Measurements from ENCODE around the gene FARSA. TPM values are rescaled to one million over a fixed set of nuclear protein-coding genes. Genes with fewer than 3 reads are reported as not detected.

FARSA gene
- total RNA-seq, 4 donors from 2014 or later, result 4.6 to 47.8 (median 20.5) TPM

GRCh38 chr19:12873891-12874745 lies 59.4 kb downstream of the FARSA start:
- Histone ChIP-seq H3K4me3 (no peak overlapping the region), H3K36me3 (no peaks in the 10 kb centered on the region), H3K9me3 (no peaks in the 10 kb centered on the region), H3K27me3 (no peaks in the 10 kb centered on the region), H3K27ac (no peak overlapping the region), H3K4me1 (no peaks in the 10 kb centered on the region)
- no peak for DNase-seq
- intact Hi-C loops (cut with DNase I; ENCODE audit: low total_unique reads), result no loop called here
- TF ChIP-seq, protein P1, sequence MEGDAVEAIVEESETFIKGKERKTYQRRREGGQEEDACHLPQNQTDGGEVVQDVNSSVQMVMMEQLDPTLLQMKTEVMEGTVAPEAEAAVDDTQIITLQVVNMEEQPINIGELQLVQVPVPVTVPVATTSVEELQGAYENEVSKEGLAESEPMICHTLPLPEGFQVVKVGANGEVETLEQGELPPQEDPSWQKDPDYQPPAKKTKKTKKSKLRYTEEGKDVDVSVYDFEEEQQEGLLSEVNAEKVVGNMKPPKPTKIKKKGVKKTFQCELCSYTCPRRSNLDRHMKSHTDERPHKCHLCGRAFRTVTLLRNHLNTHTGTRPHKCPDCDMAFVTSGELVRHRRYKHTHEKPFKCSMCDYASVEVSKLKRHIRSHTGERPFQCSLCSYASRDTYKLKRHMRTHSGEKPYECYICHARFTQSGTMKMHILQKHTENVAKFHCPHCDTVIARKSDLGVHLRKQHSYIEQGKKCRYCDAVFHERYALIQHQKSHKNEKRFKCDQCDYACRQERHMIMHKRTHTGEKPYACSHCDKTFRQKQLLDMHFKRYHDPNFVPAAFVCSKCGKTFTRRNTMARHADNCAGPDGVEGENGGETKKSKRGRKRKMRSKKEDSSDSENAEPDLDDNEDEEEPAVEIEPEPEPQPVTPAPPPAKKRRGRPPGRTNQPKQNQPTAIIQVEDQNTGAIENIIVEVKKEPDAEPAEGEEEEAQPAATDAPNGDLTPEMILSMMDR (IDR thresholded peaks at IDR 0.05), result no peak
- no peak for TF ChIP-seq POLR2A (IDR thresholded peaks at IDR 0.05)

- intact Hi-C loops (cut with DNase I; ENCODE audit: low total_unique reads), result no loop called here
- no peaks in the 10 kb centered on the region for H3K27me3 ChIP-seq
- H3K4me1 ChIP-seq, result no peaks in the 10 kb centered on the region
- no peak overlapping the region for H3K27ac ChIP-seq
- no peaks in the 10 kb centered on the region for H3K9me3 ChIP-seq
- TF ChIP-seq, protein P1 (IDR thresholded peaks at IDR 0.05), result no peak
- no peak for TF ChIP-seq POLR2A (IDR thresholded peaks at IDR 0.05)
- no peaks in the 10 kb centered on the region for H3K36me3 ChIP-seq
- DNase-seq, result no peak
- no peak overlapping the region for H3K4me3 ChIP-seq
Measured at GRCh38 chr19:12872941-12873890, 60.3 kb downstream of the FARSA start.

Small RNA genes lying within 50 kb of the gene (microRNA-seq; reads per million reads assigned to microRNA genes)
- gene MIR5695 (ENCODE audit: borderline microRNAs expressed, borderline replicate concordance) (not detected), gene MIR6515 (ENCODE audit: borderline microRNAs expressed, borderline replicate concordance) (not detected)

Small RNA genes lying within 50 kb of the gene (small RNA-seq; reads per million reads assigned to genes)
- gene MIR5695 (not detected), gene MIR6515 (not detected)

Other genes starting within 250 kb of the FARSA start
- not detected for gene GNG14, start 245.7 kb downstream of the FARSA start, total RNA-seq
- 1 to 10 TPM in 2 of 4 donors, not detected in 2; 3.8 to 9.5 TPM for gene FBXW9, start 237.1 kb downstream of the FARSA start, total RNA-seq
- gene TNPO2, start 209.8 kb downstream of the FARSA start, total RNA-seq, result 10 to 100 TPM; 29.7 to 92.9 (median 71.2) TPM
- gene TRIR, start 199.0 kb downstream of the FARSA start, total RNA-seq, result 100 to 1,000 TPM in 3 of 4 donors, 10 to 100 TPM in 1; 88.8 to 490 (median 244) TPM
- gene GET3, start 196.2 kb downstream of the FARSA start, total RNA-seq, result 10 to 100 TPM; 15.4 to 57.4 (median 36.4) TPM
- gene BEST2, start 181.9 kb downstream of the FARSA start, total RNA-seq, result under 1 TPM in 2 of 4 donors, not detected in 2; 0.14 to 0.29 TPM
- gene HOOK2, start 158.2 kb downstream of the FARSA start, total RNA-seq, result 10 to 100 TPM in 2 of 4 donors, 1 to 10 TPM in 1, under 1 TPM in 1; 0.59 to 37.5 (median 14.0) TPM
- gene JUNB, start 142.2 kb downstream of the FARSA start, total RNA-seq, result 100 to 1,000 TPM in 1 of 4 donors, 10 to 100 TPM in 3; 47.4 to 417 (median 81.5) TPM
- 100 to 1,000 TPM; 148 to 178 (median 163) TPM for gene PRDX2, start 131.9 kb downstream of the FARSA start, total RNA-seq
- 1 to 10 TPM in 1 of 4 donors, not detected in 3; 4.1 TPM for gene THSD8, start 131.6 kb downstream of the FARSA start, total RNA-seq
- gene RNASEH2A, start 127.1 kb downstream of the FARSA start, total RNA-seq, result 10 to 100 TPM in 1 of 4 donors, 1 to 10 TPM in 3; 2.3 to 18.9 (median 3.1) TPM
- not detected for gene RTBDN, start 99.1 kb downstream of the FARSA start, total RNA-seq
- 1 to 10 TPM in 1 of 4 donors, not detected in 3; 1.2 TPM for gene MAST1, start 95.2 kb downstream of the FARSA start, total RNA-seq
- 10 to 100 TPM; 19.0 to 65.8 (median 31.0) TPM for gene DNASE2, start 52.3 kb downstream of the FARSA start, total RNA-seq
- under 1 TPM in 2 of 4 donors, not detected in 2; 0.77 to 0.97 TPM for gene KLF1, start 46.5 kb downstream of the FARSA start, total RNA-seq
- 10 to 100 TPM in 3 of 4 donors, 1 to 10 TPM in 1; 6.8 to 47.9 (median 18.2) TPM for gene GCDH, start 42.6 kb downstream of the FARSA start, total RNA-seq
- under 1 TPM in 2 of 4 donors, not detected in 2; 0.41 to 0.49 TPM for gene SYCE2, start 14.4 kb downstream of the FARSA start, total RNA-seq
- 100 to 1,000 TPM; 166 to 616 (median 392) TPM for gene CALR, start 4.9 kb upstream of the FARSA start, total RNA-seq
- gene RAD23A, start 12.2 kb upstream of the FARSA start, total RNA-seq, result 100 to 1,000 TPM in 1 of 4 donors, 10 to 100 TPM in 3; 13.3 to 105 (median 64.4) TPM
- gene GADD45GIP1, start 23.5 kb upstream of the FARSA start, total RNA-seq, result 10 to 100 TPM in 2 of 4 donors, 1 to 10 TPM in 2; 3.3 to 76.8 (median 12.8) TPM
- under 1 TPM in 1 of 4 donors, not detected in 3; 0.14 TPM for gene DAND5, start 35.9 kb upstream of the FARSA start, total RNA-seq
- 100 to 1,000 TPM in 2 of 4 donors, 10 to 100 TPM in 2; 27.4 to 381 (median 78.4) TPM for gene NFIX, start 61.8 kb upstream of the FARSA start, total RNA-seq
- gene LYL1, start 169.1 kb upstream of the FARSA start, total RNA-seq, result 10 to 100 TPM in 3 of 4 donors, 1 to 10 TPM in 1; 2.6 to 15.5 (median 11.1) TPM
- gene TRMT1, start 183.0 kb upstream of the FARSA start, total RNA-seq, result 10 to 100 TPM; 23.2 to 99.4 (median 33.6) TPM
- gene NACC1, start 184.6 kb upstream of the FARSA start, total RNA-seq, result 10 to 100 TPM; 13.4 to 28.1 (median 15.8) TPM
- gene STX10, start 216.7 kb upstream of the FARSA start, total RNA-seq, result 10 to 100 TPM; 42.2 to 72.1 (median 44.8) TPM
- gene IER2, start 216.7 kb upstream of the FARSA start, total RNA-seq, result 100 to 1,000 TPM in 1 of 4 donors, 10 to 100 TPM in 3; 15.1 to 108 (median 66.7) TPM

All from uterus (tissue), 4 donors.